Endodermal cell (in vitro differentiated cells): Measurements from ENCODE around the gene NDRG3. TPM values are rescaled to one million over a fixed set of nuclear protein-coding genes. Genes with fewer than 3 reads are reported as not detected.

Experiments
- DNase-seq: peaks from one replicate; pipeline ENCODE4 v3.0.0-alpha.2; 2017
- H3K27ac ChIP-seq: 2 replicates; pipeline ENCODE4 v1.5.1; 2013; ENCODE audit warnings: mild to moderate bottlenecking, low read depth, low read length, moderate library complexity
- H3K27me3 ChIP-seq: 2 replicates; pipeline ENCODE4 v1.6.1; 2013; ENCODE audit warnings: mild to moderate bottlenecking, low read length, moderate library complexity; ENCODE audit not compliant: insufficient read depth, control insufficient read depth, poor library complexity, severe bottlenecking
- H3K36me3 ChIP-seq: 2 replicates; pipeline ENCODE4 v1.7.0; 2013; ENCODE audit warnings: mild to moderate bottlenecking, low read length, moderate library complexity; ENCODE audit not compliant: control insufficient read depth, insufficient read depth
- H3K4me1 ChIP-seq: one replicate; pipeline ENCODE4 v1.7.0; 2013; ENCODE audit warnings: low read length; ENCODE audit not compliant: control insufficient read depth, insufficient read depth
- H3K4me3 ChIP-seq: 2 replicates; pipeline ENCODE4 v1.5.1; 2013; ENCODE audit warnings: mild to moderate bottlenecking, low read length, moderate library complexity
- H3K9ac ChIP-seq: 2 replicates; pipeline ENCODE4 v1.6.1; 2013; ENCODE audit warnings: mild to moderate bottlenecking, low read length, moderate library complexity; ENCODE audit not compliant: poor library complexity, severe bottlenecking; ENCODE audit errors: extremely low read depth
- H3K9me3 ChIP-seq: 2 replicates; pipeline ENCODE4 v1.6.1; 2013; ENCODE audit warnings: mild to moderate bottlenecking, low read length, moderate library complexity; ENCODE audit not compliant: control insufficient read depth
- H3K27ac Mint-ChIP-seq: 2 replicates; pipeline ENCODE4 v1.8.0; 2020; ENCODE audit warnings: mixed read lengths
- H3K27me3 Mint-ChIP-seq: 2 replicates; pipeline ENCODE4 v1.8.0; 2021; ENCODE audit warnings: mild to moderate bottlenecking, mixed read lengths; ENCODE audit not compliant: insufficient read depth
- H3K36me3 Mint-ChIP-seq: 2 replicates; pipeline ENCODE4 v1.8.0; 2020; ENCODE audit warnings: low read depth, mixed read lengths
- H3K4me1 Mint-ChIP-seq: 2 replicates; pipeline ENCODE4 v1.8.0; 2020; ENCODE audit warnings: mixed read lengths
- H3K4me3 Mint-ChIP-seq: 2 replicates; pipeline ENCODE4 v1.8.0; 2020; ENCODE audit warnings: mild to moderate bottlenecking, moderate library complexity, mixed read lengths
- H3K9me3 Mint-ChIP-seq: 2 replicates; pipeline ENCODE4 v1.8.0; 2020; ENCODE audit warnings: mild to moderate bottlenecking, mixed read lengths
- WGBS, 2 experiments: methylation state at CpG; one replicate each; pipeline versions ENCODE4 v1.1.5 to v1.1.7; 2013; ENCODE audit warnings: missing lambda C conversion rate in 2 of 2, mixed read lengths in 1 of 2; ENCODE audit not compliant: insufficient coverage in 1 of 2, insufficient read length in 1 of 2; 5-methylcytosine and 5-hydroxymethylcytosine counted together
- total RNA-seq, 2 donors: library from RNA; stranded (reverse); fragmentation: NEBNext Ultra II Directional in 1 of 2; extraction: Animal tissue kit (Norgen Biotek cat#: 25700) in 1 of 2; gene quantifications; 2 replicates in 1 of 2; 3 replicates in 1 of 2; pipeline ENCODE4 v1.2.1, GENCODE V29; 2021
- TF ChIP-seq, protein P1 (sequence below): fragments of 200-600 bp; sonication (generic); conservative IDR thresholded peaks from 2 replicates; pipeline ENCODE4 v1.5.0; 2021; ENCODE audit warnings: antibody characterized with exemption, mild to moderate bottlenecking

Gene NDRG3
- total RNA-seq, 2 donors from 2014 or later: 24.6 to 26.1 TPM

DNA sequence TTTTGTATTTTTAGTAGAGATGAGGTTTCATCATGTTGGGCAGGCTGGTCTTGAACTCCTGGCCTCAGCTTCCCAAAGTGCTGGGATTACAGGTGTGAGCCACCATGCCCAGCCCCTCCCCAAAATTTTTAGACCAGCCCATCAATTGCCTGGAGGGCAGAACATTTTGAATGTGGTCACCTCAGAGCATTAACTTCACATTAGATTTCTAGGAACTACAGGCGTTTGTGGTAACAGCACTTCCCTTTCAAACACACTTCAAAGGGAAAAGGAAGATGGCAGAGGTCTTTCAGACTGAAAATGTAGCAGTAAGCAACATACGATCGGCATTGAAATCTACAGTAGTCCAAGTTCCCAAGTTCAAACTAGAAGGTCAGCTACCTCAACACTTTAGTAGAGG, 87.6 kb downstream of the NDRG3 start:
- Histone ChIP-seq H3K36me3 (peaks cover 14% of the 10 kb centered on the region), H3K9me3 (no peaks in the 10 kb centered on the region), H3K4me1 (no peaks in the 10 kb centered on the region), H3K27me3 (no peaks in the 10 kb centered on the region), H3K4me3 (no peak overlapping the region), H3K27ac (no peak overlapping the region), H3K9ac (no peak overlapping the region)
- no peaks in the 10 kb centered on the region for H3K27me3 Mint-ChIP-seq
- no peak overlapping the region for H3K27ac Mint-ChIP-seq
- no peak for DNase-seq
- H3K9me3 Mint-ChIP-seq: no peaks in the 10 kb centered on the region
- peaks cover 24% of the 10 kb centered on the region for H3K36me3 Mint-ChIP-seq
- H3K4me3 Mint-ChIP-seq: no peak overlapping the region
- WGBS, 2 experiments: 89 to 94% methylated on average over 1 to 3 of the region's 3 CpGs
- no peaks in the 10 kb centered on the region for H3K4me1 Mint-ChIP-seq
- TF ChIP-seq, protein P1, sequence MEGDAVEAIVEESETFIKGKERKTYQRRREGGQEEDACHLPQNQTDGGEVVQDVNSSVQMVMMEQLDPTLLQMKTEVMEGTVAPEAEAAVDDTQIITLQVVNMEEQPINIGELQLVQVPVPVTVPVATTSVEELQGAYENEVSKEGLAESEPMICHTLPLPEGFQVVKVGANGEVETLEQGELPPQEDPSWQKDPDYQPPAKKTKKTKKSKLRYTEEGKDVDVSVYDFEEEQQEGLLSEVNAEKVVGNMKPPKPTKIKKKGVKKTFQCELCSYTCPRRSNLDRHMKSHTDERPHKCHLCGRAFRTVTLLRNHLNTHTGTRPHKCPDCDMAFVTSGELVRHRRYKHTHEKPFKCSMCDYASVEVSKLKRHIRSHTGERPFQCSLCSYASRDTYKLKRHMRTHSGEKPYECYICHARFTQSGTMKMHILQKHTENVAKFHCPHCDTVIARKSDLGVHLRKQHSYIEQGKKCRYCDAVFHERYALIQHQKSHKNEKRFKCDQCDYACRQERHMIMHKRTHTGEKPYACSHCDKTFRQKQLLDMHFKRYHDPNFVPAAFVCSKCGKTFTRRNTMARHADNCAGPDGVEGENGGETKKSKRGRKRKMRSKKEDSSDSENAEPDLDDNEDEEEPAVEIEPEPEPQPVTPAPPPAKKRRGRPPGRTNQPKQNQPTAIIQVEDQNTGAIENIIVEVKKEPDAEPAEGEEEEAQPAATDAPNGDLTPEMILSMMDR: no peak

DNA sequence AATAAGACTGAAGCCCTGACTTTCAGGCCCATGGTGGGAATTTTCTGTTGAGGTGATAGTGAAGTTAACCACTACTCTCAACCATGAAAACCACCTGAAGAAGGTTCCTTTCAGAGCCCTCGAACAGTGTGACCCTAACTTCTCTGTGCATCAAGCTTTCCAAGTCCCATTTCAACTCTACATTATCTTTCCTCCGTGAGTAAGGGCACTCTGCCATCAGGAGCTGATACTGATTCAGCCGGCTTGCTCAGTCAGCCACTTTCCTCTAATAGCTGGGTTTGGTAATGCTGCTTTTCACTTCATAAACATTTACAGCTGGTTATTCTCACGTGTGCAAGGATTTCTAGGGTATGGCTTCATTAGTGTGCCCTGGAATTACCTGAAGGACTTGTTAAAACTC, 89.2 kb downstream of the NDRG3 start:
- no peak for DNase-seq
- H3K27ac ChIP-seq: no peak overlapping the region
- Mint-ChIP-seq H3K4me3 (no peak overlapping the region), H3K27ac (no peak overlapping the region), H3K9me3 (no peaks in the 10 kb centered on the region), H3K4me1 (no peaks in the 10 kb centered on the region), H3K27me3 (no peaks in the 10 kb centered on the region), H3K36me3 (peaks cover 27% of the 10 kb centered on the region)
- H3K9ac ChIP-seq: no peak overlapping the region
- H3K27me3 ChIP-seq: no peaks in the 10 kb centered on the region
- no peaks in the 10 kb centered on the region for H3K9me3 ChIP-seq
- H3K4me3 ChIP-seq: no peak overlapping the region
- no peaks in the 10 kb centered on the region for H3K4me1 ChIP-seq
- WGBS, 2 experiments: 91 to 93% methylated on average over 4 of the region's 4 CpGs
- peaks cover 13% of the 10 kb centered on the region for H3K36me3 ChIP-seq
- TF ChIP-seq, protein P1: no peak

GRCh38 chr20:36655004-36655403, 90.9 kb downstream of the NDRG3 start:
- no peaks in the 10 kb centered on the region for H3K4me1 Mint-ChIP-seq
- H3K9ac ChIP-seq: no peak overlapping the region
- H3K9me3 ChIP-seq: no peaks in the 10 kb centered on the region
- H3K4me3 Mint-ChIP-seq: no peak overlapping the region
- WGBS, 2 experiments: 89 to 100% methylated on average over 1 to 3 of the region's 3 CpGs
- H3K9me3 Mint-ChIP-seq: no peaks in the 10 kb centered on the region
- no peak overlapping the region for H3K27ac Mint-ChIP-seq
- no peak overlapping the region for H3K27ac ChIP-seq
- no peaks in the 10 kb centered on the region for H3K27me3 ChIP-seq
- TF ChIP-seq, protein P1: no peak
- peaks cover 5% of the 10 kb centered on the region for H3K36me3 ChIP-seq
- DNase-seq: no peak
- H3K27me3 Mint-ChIP-seq: no peaks in the 10 kb centered on the region
- H3K36me3 Mint-ChIP-seq: peaks cover 24% of the 10 kb centered on the region
- H3K4me3 ChIP-seq: no peak overlapping the region
- no peaks in the 10 kb centered on the region for H3K4me1 ChIP-seq
